ENCODE data around the gene ZNF500.

The ZNF500 gene

GRCh38 chr16:4772351-4772750, 5.4 kb upstream of the ZNF500 start:
- DNase-seq (ENCODE audit: low read depth in 2 of 2) = no peak

- DNase-seq (ENCODE audit: low read depth in 2 of 2) = no peak
Measured at GRCh38 chr16:4771646-4772045, 4.7 kb upstream of the ZNF500 start.

GRCh38 chr16:4769306-4769638, 2.3 kb upstream of the ZNF500 start:
- no peak for DNase-seq (ENCODE audit: low read depth in 2 of 2)

GRCh38 chr16:4768549-4769305, 1.8 kb upstream of the ZNF500 start:
- DNase-seq (ENCODE audit: low read depth in 2 of 2) = peak; percentile 85 to 88

GRCh38 chr16:4767872-4768548, 1.0 kb upstream of the ZNF500 start:
- DNase-seq (ENCODE audit: low read depth in 2 of 2) = no peak

GRCh38 chr16:4765511-4766474, 1.2 kb downstream of the ZNF500 start:
- no peak for DNase-seq (ENCODE audit: low read depth in 2 of 2)

GRCh38 chr16:4763791-4764190, 3.2 kb downstream of the ZNF500 start:
- DNase-seq (ENCODE audit: low read depth in 2 of 2) = no peak

GRCh38 chr16:4762205-4762604, 4.8 kb downstream of the ZNF500 start:
- DNase-seq (ENCODE audit: low read depth in 2 of 2) = no peak

GRCh38 chr16:4760221-4760910, 6.6 kb downstream of the ZNF500 start:
- DNase-seq (ENCODE audit: low read depth in 2 of 2) = no peak

GRCh38 chr16:4755687-4756086, 11.3 kb downstream of the ZNF500 start:
- no peak for DNase-seq (ENCODE audit: low read depth in 2 of 2)

- DNase-seq (ENCODE audit: low read depth in 2 of 2) = no peak
Measured at GRCh38 chr16:4754865-4755264, 12.1 kb downstream of the ZNF500 start.

- DNase-seq (ENCODE audit: low read depth in 2 of 2) = no peak
Measured at GRCh38 chr16:4753227-4753626, 13.7 kb downstream of the ZNF500 start.

GRCh38 chr16:4752351-4753100, 14.4 kb downstream of the ZNF500 start:
- DNase-seq (ENCODE audit: low read depth in 2 of 2) = no peak

GRCh38 chr16:4750896-4751295, 16.1 kb downstream of the ZNF500 start:
- no peak for DNase-seq (ENCODE audit: low read depth in 2 of 2)

GRCh38 chr16:4749700-4750257, 17.2 kb downstream of the ZNF500 start:
- DNase-seq (ENCODE audit: low read depth in 2 of 2) = no peak

GRCh38 chr16:4748682-4749411, 18.1 kb downstream of the ZNF500 start:
- DNase-seq (ENCODE audit: low read depth in 2 of 2) = no peak

- no peak for DNase-seq (ENCODE audit: low read depth in 2 of 2)
Measured at GRCh38 chr16:4747906-4748681, 18.9 kb downstream of the ZNF500 start.

- no peak for DNase-seq (ENCODE audit: low read depth in 2 of 2)
Measured at GRCh38 chr16:4746991-4747574, 19.9 kb downstream of the ZNF500 start.

- DNase-seq (ENCODE audit: low read depth in 2 of 2) = no peak
Measured at GRCh38 chr16:4746215-4746614, 20.7 kb downstream of the ZNF500 start.

Measured in fibroblast of skin of left biceps (primary cell).